GM23248 (cell line): ENCODE data around the gene GALNT16.

Experiments
- EZH2 ChIP-seq: fragments of 200-600 bp; sonication (generic); IDR thresholded peaks from 2 replicates; pipeline ENCODE4 v1.6.1; 2018; ENCODE audit warnings: antibody characterized with exemption, mild to moderate bottlenecking; ENCODE audit not compliant: insufficient read depth, poor library complexity, severe bottlenecking
- EZH2phosphoT487 ChIP-seq: fragments of 200-600 bp; sonication (generic); IDR thresholded peaks from 2 replicates; pipeline ENCODE4 v1.6.1; 2018; ENCODE audit warnings: antibody characterized with exemption, moderate library complexity, mild to moderate bottlenecking, low read depth; ENCODE audit not compliant: insufficient read depth

DNA sequence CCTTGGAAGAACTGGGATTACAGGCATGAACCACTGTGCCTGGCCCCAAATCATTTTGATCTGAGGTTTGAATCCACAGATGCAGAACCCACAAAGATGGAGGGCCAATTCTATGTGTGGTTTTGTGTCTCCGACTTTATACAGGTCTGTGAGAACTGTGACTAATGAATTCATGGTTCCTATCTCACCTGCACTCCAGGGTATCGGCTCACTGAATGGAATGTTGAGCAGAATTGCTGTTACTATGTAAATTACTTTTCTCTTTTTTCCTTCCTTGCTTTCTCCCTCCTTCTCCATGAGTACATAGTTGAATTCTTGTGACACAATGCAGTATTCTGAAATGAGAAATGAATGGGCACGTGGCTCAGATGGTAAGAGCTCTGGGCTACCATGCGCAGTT, 21.1 kb upstream of the GALNT16 start:
- no peak for TF ChIP-seq EZH2
- TF ChIP-seq EZH2phosphoT487: no peak
